Left lung (tissue), 10 donors: ENCODE data around the gene PDLIM5. TPM values are rescaled to one million over a fixed set of nuclear protein-coding genes. Genes with fewer than 3 reads are reported as not detected.
"Not testable (repeated sequence)": the region's sequence is repeated elsewhere in the genome, so short reads cannot be mapped to it uniquely, and the experiment has no call there.

Experiments
- ATAC-seq: fragments of 200-7000 bp; cut with Tn5 transposase; one replicate; pipeline ENCODE4 v1.9.1; 2020; ENCODE audit warnings: moderate library complexity
- DNase-seq, 4 donors: peaks; one replicate each; pipeline ENCODE4 v3.0.0-alpha.2; 2013 to 2020
- H3K27ac ChIP-seq, 2 donors: fragments of 200-600 bp; sonication (generic) in 1 of 2; one replicate each; pipeline versions ENCODE4 v1.5.0 to v1.8.0; 2020 to 2021
- H3K27me3 ChIP-seq, 2 donors: fragments of 200-600 bp; sonication (generic) in 1 of 2; one replicate each; pipeline versions ENCODE4 v1.5.0 to v1.8.0; 2020 to 2021
- H3K36me3 ChIP-seq, 2 donors: fragments of 200-600 bp; sonication (generic) in 1 of 2; one replicate each; pipeline versions ENCODE4 v1.5.0 to v1.8.0; 2020 to 2021
- H3K4me1 ChIP-seq, 2 donors: fragments of 200-600 bp; one replicate each; pipeline ENCODE4 v1.8.0; 2021
- H3K4me3 ChIP-seq, 2 donors: fragments of 200-600 bp; sonication (generic) in 1 of 2; one replicate each; pipeline versions ENCODE4 v1.5.0 to v1.8.0; 2020 to 2021; ENCODE audit warnings: mild to moderate bottlenecking in 1 of 2
- H3K9me3 ChIP-seq, 2 donors: fragments of 200-600 bp; sonication (generic) in 1 of 2; one replicate each; pipeline versions ENCODE4 v1.5.0 to v1.8.0; 2020 to 2021
- CTCF ChIP-seq, 2 donors: fragments of 200-600 bp; sonication (generic) in 1 of 2; IDR thresholded peaks; one replicate each; pipeline versions ENCODE4 v1.5.0 to v1.8.0; 2021; ENCODE audit warnings: antibody characterized with exemption in 2 of 2
- intact Hi-C, 2 donors: fragments of 100-400 bp; cut with DNase I; formaldehyde crosslinking; loops; one replicate each; pipeline versions ENCODE4 v1.11.2 to v1.14.2; 2022
- polyA plus RNA-seq, 6 donors: library from polyadenylated mRNA; unstranded; fragments of 120-200 nt; gene quantifications; one replicate each; pipeline ENCODE4 v1.2.1, GENCODE V29; 2013; ENCODE audit not compliant: insufficient read length in 6 of 6
- total RNA-seq, 2 donors: library from RNA; stranded (reverse); fragmentation: NEBNext Ultra II Directional; extraction: Animal tissue kit (Norgen Biotek cat#: 25700); gene quantifications; one replicate each; pipeline ENCODE4 v1.2.1, GENCODE V29; 2021
- donor health status: DM: no; HTN: yes; CAD: no.
- donor health status: DM: no; HTN: no; CAD: no.

Gene PDLIM5
- total and polyA plus RNA-seq, 8 donors = 18.3 to 105 (median 20.3) TPM

DNA sequence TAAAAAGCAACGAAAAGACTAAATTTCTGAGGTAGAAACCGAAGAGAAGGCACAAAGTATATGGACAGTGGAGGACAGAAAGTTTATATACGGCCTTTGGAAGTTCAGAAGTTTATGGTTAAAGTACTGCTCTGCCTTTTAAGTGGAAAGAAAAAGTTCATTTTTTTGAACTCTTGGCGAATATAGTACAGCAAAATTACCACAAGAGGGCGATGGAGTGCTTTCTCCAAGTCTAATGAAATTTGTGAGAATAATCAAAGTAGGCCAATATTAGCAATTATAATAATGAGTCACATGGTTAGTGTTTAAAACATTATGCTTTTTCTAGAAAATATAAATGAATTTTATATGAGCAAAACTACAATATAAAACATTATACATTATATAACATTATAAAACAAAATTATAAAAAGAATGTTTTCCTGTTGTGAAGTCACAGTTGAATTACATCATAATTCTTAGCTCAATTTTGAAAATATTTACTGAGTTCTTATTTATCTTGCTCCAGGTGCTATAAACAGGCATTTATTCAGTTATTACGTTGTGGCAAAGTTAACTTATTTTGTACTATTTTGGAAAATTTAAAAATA is 169.8 kb downstream of the PDLIM5 start:
- Histone ChIP-seq H3K27ac (no peak overlapping the region), H3K27me3 (no peaks in the 10 kb centered on the region), H3K9me3 (no peaks in the 10 kb centered on the region), H3K4me1 (no peaks in the 10 kb centered on the region), H3K4me3 (no peak overlapping the region), H3K36me3 (peaks cover 0 to 33% of the 10 kb centered on the region in 2 donors)
- peak in 2 of 4 donors; percentile 37 to 38 for DNase-seq
- peak; percentile 59 to 61 for TF ChIP-seq CTCF (IDR thresholded peaks at IDR 0.05)
- peak; percentile 49 for ATAC-seq
- intact Hi-C loops = no loop called here

DNA sequence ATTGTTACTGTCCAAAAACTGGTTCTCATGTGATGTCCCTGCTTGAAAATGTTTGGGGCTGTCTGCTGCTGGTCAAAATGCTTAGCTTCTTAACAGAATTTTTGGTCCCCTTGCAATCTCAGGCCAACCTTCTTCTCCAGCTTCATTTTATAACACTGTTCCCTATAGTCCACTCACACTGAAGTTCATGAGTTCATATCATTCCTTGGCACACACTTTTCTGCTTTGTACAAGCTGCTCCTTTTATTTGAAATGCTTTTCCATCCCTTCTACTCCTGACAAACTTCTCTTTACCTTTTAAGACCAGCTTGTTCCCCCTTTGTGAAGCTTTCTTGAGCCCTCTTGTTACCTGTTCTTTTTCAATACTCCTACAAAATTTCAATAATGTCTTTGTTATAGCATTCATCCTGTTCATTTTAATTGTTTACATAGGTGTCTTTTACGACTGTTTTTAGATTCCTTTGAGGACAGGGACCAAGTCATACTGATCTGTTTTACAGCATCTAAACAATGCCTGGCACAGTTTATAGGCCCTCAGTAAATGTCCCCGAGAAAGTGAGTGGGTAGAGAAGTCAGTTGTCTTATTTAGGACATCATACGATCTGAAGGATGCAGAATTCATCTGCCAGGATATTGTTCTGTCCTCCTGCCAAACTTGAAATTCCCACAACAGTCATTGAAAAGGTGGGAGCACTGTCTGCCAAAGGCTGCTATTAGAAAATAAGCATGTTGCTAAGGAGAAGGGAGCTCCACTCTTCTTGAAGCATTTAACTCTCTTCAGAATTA is 171.6 kb downstream of the PDLIM5 start:
- TF ChIP-seq CTCF (IDR thresholded peaks at IDR 0.05) = no peak
- Histone ChIP-seq H3K9me3 (no peaks in the 10 kb centered on the region), H3K4me1 (no peaks in the 10 kb centered on the region), H3K4me3 (no peak overlapping the region), H3K27ac (no peak overlapping the region), H3K27me3 (no peaks in the 10 kb centered on the region), H3K36me3 (peaks cover 0 to 26% of the 10 kb centered on the region in 2 donors)
- DNase-seq = no peak
- intact Hi-C loops = no loop called here
- ATAC-seq = no peak

- TF ChIP-seq CTCF (IDR thresholded peaks at IDR 0.05) = no peak
- H3K4me3 ChIP-seq = no peak overlapping the region
- intact Hi-C loops = no loop called here
- no peak overlapping the region for H3K27ac ChIP-seq
- ATAC-seq = no peak
- peaks cover 0 to 4% of the 10 kb centered on the region in 2 donors for H3K36me3 ChIP-seq
- H3K27me3 ChIP-seq = no peaks in the 10 kb centered on the region
- DNase-seq = no peak
- H3K9me3 ChIP-seq = no peaks in the 10 kb centered on the region
- no peaks in the 10 kb centered on the region for H3K4me1 ChIP-seq
Observed at GRCh38 chr4:94626942-94627341, 175.2 kb downstream of the PDLIM5 start.

DNA sequence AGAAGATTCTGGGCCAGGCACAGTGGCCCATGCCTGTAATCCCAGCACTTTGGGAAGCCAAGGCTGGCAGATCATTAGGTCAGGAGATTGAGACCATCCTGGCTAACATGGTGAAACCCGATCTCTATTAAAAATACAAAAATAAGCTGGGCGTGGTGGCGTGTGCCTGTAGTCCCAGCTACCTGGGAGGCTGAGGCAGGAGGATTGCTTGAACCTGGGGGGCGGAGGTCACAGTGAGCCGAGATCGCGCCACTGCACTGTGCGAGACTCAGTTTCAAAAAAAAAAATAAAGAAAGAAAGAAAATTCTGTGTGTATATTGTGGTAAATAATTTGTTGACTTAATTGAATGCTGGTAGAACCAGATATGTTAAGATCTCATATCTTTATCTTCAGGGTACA is 177.3 kb downstream of the PDLIM5 start:
- H3K27me3 ChIP-seq, ATAC-seq, H3K36me3 ChIP-seq, H3K27ac ChIP-seq, H3K9me3 ChIP-seq, H3K4me1 ChIP-seq, H3K4me3 ChIP-seq, intact Hi-C loops: not testable (repeated sequence)
- peak in 1 of 4 donors; percentile 63 for DNase-seq

GRCh38 chr4:94629837-94630236 is 178.1 kb downstream of the PDLIM5 start:
- intact Hi-C loops = no loop called here
- no peaks in the 10 kb centered on the region for H3K27me3 ChIP-seq
- TF ChIP-seq CTCF (IDR thresholded peaks at IDR 0.05) = no peak
- no peak for ATAC-seq
- no peak overlapping the region for H3K27ac ChIP-seq
- no peak for DNase-seq
- H3K9me3 ChIP-seq = no peaks in the 10 kb centered on the region
- H3K36me3 ChIP-seq = peaks cover 0 to 4% of the 10 kb centered on the region in 2 donors
- H3K4me3 ChIP-seq = no peak overlapping the region
- H3K4me1 ChIP-seq = no peaks in the 10 kb centered on the region
